Adipocyte (in vitro differentiated cells): ENCODE results near the gene BARX1.
"Not testable (repeated sequence)": the region's sequence is repeated elsewhere in the genome, so short reads cannot be mapped to it uniquely, and the experiment has no call there.

ENCODE experiments used
- DNase-seq: peaks from one replicate; pipeline ENCODE4 v3.0.0-alpha.2; 2015; ENCODE audit warnings: low read depth
- H3K27me3 ChIP-seq: replicated peaks from 2 replicates; pipeline ENCODE4 v1.7.0; 2013; ENCODE audit warnings: mild to moderate bottlenecking, low read length, moderate library complexity; ENCODE audit not compliant: control insufficient read depth, insufficient read depth
- H3K36me3 ChIP-seq: 2 replicates; pipeline ENCODE4 v1.7.0; 2013; ENCODE audit warnings: low read length, mild to moderate bottlenecking, moderate library complexity; ENCODE audit not compliant: control insufficient read depth, insufficient read depth, severe bottlenecking
- H3K4me1 ChIP-seq: 2 replicates; pipeline ENCODE4 v1.7.0; 2013; ENCODE audit warnings: mild to moderate bottlenecking, low read length, moderate library complexity; ENCODE audit not compliant: control insufficient read depth, insufficient read depth
- H3K4me3 ChIP-seq: 2 replicates; pipeline ENCODE4 v1.7.0; 2013; ENCODE audit warnings: mild to moderate bottlenecking, low read length, moderate library complexity
- H3K9ac ChIP-seq: 2 replicates; pipeline ENCODE4 v1.7.0; 2013; ENCODE audit warnings: mild to moderate bottlenecking, low read length, moderate library complexity
- H3K9me3 ChIP-seq: 2 replicates; pipeline ENCODE4 v1.7.0; 2013; ENCODE audit warnings: mild to moderate bottlenecking, low read length, moderate library complexity; ENCODE audit not compliant: control insufficient read depth

BARX1 gene

DNA sequence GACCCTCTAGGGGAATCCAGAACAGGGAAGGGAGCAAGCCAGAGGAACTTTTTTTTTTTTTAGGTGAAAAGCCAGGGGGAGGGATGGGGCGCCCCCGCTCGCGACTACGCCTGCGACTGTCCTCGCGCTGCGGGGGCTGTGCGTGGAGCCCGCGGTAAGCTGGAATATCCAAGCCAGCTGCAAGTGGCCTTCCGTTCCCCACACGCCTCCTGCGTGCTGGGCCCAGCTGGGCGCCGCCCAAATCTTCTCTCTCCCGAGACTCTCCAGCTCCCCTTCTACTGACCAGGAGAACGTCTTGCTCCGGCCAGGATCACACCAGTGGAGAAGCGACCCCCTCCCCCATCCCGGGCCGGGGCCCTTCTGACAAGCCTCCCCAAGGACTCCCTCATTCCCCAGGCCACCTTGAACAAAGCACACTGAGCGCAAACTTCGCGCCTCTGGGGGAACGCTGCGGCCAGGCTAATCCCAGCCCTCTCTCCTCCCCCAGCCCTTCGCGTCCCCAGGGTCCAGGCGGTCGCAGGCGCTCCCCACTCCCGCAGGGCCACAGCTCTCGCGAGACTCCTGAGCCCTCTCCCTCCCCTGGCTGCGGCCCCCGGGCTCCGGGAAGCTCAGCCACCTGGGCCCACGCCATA, 6.6 kb downstream of the BARX1 start:
- Histone ChIP-seq H3K4me1 (peaks cover 14% of the 10 kb centered on the region), H3K4me3 (no peak overlapping the region), H3K36me3 (no peaks in the 10 kb centered on the region), H3K9ac (no peak overlapping the region), H3K27me3 (peaks cover 87% of the 10 kb centered on the region), H3K9me3 (peaks cover 8% of the 10 kb centered on the region)
- DNase-seq = no peak

DNA sequence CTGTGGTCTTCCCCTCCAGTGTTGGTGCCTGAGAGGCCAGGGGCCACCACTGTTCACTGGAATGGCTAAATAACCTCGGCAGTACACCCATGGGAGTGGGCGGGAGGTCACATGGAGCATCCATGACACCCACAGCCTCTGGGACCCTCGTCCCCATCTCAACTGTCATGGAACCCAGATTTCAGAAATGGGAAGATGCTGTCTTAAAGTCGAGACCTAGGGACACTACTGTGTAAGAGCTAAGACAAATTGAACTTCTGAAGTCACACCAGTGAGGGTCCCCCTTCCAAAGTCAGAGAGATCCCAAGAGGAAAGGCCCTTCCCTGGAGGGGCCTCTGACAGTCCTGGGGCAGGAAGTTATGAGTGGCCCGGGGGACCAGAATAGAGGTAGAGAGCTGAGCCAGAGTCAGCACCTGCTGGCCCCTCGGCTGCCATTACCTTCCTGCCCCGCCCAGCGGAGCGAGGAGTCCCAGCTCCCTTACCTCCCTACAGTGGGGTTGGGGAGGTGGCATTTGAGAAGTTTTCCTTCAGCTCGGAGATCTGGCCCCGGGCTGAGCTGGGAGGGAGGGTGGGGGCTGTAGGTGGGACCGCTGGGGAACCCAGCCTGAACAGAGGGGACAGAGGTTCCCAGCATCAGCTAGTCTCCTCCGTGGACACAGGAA, 7.6 kb downstream of the BARX1 start:
- Histone ChIP-seq H3K9ac (no peak overlapping the region), H3K9me3 (peaks cover 8% of the 10 kb centered on the region), H3K4me1 (peaks cover 14% of the 10 kb centered on the region), H3K4me3 (no peak overlapping the region), H3K36me3 (no peaks in the 10 kb centered on the region), H3K27me3 (peaks cover 86% of the 10 kb centered on the region)
- no peak for DNase-seq

DNA sequence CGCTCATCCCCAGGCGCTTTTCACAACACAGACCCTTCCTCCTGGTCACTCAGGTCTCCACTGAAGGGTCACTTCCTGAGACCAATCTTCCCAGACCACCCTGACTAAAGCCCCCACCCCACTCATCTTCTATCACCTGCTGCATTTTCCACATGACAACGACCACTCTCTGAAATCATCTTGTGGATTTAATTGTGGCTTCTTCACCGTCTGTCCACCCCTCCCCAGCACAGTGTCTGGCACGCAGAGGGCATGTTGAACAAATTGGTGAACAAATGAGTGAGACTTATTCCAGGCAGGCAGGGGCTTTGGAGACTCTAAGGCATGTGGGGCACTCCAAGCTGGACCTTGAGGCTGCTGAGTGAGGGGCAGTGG, 8.8 kb downstream of the BARX1 start:
- no peak for DNase-seq
- peaks cover 8% of the 10 kb centered on the region for H3K9me3 ChIP-seq
- H3K4me1 ChIP-seq = peaks cover 10% of the 10 kb centered on the region
- H3K9ac ChIP-seq = no peak overlapping the region
- H3K27me3 ChIP-seq = peaks cover 81% of the 10 kb centered on the region
- H3K4me3 ChIP-seq = no peak overlapping the region
- no peaks in the 10 kb centered on the region for H3K36me3 ChIP-seq

DNA sequence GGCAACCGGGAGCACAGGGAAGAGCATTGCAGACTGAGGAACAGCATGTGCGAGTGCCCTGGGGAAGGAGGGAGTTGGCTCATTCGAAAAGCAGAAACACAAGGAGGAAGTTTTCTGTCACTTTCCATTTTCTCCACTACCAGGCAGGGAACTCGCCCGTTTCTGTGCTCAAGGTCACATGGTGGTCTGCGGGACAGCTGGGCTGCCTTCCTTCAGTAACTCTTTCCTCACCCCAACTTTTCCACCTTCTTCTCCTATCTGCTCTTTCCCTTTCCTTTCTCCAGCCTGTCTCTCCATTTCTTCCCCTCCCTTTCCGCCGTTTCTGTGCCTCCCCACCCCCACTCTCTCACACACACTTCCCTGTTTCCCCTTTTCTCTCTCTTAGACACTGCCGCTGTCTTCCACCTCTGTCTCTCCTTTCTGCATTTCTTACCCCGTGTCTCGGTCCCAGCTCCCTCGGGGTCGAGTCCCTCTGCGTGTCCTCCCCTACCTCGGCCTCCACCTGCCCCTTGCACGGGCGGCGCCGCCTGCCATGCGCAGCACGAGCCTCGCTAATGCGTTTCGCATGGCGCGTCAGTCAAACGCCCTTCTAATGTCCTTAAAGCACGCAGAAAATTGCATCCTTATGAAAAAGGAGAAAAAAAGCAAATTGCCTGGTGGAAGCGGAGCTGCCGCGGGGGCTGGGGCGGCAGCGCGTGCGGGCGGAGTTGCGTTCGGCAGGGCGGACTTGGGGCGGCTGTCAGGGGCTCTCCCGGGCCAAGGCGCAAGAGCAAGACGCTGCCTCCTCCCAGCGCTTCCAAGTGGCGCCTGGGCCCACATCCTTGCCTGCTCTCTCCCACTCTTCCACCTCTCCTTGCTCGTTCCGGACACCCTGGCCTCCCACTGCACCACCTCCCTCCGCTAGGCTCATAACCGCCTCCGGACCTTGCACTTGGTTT, 9.5 kb downstream of the BARX1 start:
- peak; percentile 56 for DNase-seq
- H3K27me3 ChIP-seq = peaks cover 76% of the 10 kb centered on the region
- H3K9ac ChIP-seq = no peak overlapping the region
- peak overlapping the region; percentile 22 for H3K4me3 ChIP-seq
- H3K36me3 ChIP-seq = no peaks in the 10 kb centered on the region
- H3K9me3 ChIP-seq = peaks cover 8% of the 10 kb centered on the region
- peaks cover 5% of the 10 kb centered on the region for H3K4me1 ChIP-seq

DNA sequence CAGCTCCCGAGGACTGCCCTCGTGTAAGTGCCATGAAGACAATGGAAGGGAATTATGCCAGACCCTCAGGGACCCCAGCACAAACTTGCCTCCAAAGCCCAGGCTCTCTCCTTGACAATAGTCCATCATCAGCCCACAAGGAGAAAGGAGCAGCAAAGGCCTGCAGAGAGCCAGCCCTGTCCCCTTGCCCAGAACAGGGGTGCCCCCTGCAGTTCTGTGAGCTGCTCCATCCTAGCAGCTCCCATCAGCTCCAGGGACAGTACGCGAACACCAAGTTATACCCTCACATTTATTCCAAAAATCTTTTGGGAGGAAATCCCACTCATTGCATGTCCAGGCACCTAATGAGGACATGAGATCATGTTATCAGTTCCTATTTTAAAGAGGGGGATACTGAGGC, 11.1 kb downstream of the BARX1 start:
- no peak overlapping the region for H3K9ac ChIP-seq
- H3K9me3 ChIP-seq = peaks cover 5% of the 10 kb centered on the region
- H3K27me3 ChIP-seq = peaks cover 65% of the 10 kb centered on the region
- DNase-seq = no peak
- H3K36me3 ChIP-seq = no peaks in the 10 kb centered on the region
- no peak overlapping the region for H3K4me3 ChIP-seq
- peaks cover 5% of the 10 kb centered on the region for H3K4me1 ChIP-seq

DNA sequence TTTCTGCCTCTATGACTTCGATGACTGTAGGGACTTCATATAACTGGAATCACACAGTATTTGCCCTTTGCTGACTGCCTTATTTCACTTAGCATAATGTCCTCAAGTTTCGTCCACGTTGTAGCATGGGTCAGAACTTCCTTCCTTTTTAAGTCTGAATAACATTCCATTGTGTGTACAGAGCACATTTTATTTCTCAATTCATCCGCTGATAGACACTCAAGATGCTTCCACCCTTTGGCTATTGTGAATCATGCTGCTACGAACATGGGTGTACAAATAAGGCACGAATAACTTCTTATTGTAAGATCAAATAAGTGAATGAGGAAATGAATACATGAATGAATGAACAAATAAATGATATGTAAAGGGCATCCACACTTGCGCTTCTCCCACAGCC, 13.0 kb downstream of the BARX1 start:
- Histone ChIP-seq H3K36me3 (no peaks in the 10 kb centered on the region), H3K9me3 (peaks cover 5% of the 10 kb centered on the region), H3K4me1 (peaks cover 5% of the 10 kb centered on the region), H3K27me3 (peaks cover 56% of the 10 kb centered on the region), H3K9ac (no peak overlapping the region), H3K4me3 (no peak overlapping the region)
- peak; percentile 17 for DNase-seq

DNA sequence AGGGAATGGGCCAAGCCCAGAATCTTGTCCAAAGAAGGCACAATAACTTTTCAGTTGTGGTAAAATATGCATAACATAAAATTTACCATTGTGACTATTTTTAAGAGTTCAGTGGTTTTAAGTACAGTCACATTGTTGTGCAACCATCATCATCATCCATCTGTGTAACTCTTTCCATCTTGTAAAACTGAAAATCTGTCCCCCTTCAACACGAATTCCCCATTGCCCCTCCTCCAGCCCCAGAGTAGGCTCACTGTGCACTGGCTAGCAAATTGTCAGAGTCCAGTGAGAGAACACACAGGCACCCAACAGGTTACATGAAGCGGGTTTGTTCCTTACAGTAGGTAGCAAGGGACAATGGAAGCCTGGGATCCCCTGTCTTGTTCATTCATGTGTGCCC, 13.7 kb downstream of the BARX1 start:
- Histone ChIP-seq H3K9ac (no peak overlapping the region), H3K4me3 (no peak overlapping the region), H3K9me3 (peaks cover 5% of the 10 kb centered on the region), H3K27me3 (peaks cover 51% of the 10 kb centered on the region), H3K4me1 (peaks cover 5% of the 10 kb centered on the region), H3K36me3 (no peaks in the 10 kb centered on the region)
- no peak for DNase-seq

DNA sequence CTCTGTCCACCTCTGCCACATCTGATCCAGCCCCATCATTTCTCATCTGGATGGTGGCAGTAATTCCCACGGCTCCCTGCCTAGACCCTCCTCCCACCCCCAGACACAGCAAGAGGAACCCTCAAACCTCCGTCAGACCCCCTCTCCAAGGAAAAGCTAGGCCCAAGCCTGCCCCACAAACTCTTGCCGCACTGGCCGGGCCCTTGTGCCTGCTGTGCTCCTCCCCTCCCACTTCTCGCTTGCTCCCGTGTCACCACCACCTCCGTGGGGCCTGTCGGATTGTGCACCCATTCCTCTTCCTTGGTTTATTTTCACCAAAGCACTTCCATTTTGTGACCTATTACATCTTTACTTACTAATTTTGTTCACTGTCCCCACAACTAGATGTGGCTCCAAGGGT, 14.2 kb downstream of the BARX1 start:
- Histone ChIP-seq H3K9ac (no peak overlapping the region), H3K27me3 (peaks cover 45% of the 10 kb centered on the region), H3K9me3 (peaks cover 5% of the 10 kb centered on the region), H3K4me3 (no peak overlapping the region), H3K36me3 (no peaks in the 10 kb centered on the region), H3K4me1 (peaks cover 4% of the 10 kb centered on the region)
- DNase-seq = no peak

DNA sequence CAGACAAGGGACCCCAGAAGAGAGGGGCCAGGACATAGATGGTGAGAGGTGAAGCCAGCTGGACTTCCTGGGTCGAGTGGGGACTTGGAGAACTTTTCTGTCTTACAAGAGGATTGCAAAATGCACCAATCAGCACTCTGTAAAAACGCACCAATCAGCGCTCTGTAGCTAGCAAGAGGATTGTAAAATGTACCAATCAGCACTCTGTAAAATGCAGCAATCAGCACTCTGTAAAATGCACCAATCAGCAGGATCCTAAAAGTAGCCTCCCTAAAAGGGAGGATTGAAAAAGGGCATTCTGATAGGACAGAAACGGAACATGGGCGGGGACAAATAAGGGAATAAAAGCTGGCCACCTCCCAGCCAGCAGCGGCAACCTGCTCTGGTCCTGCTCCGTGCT, 15.6 kb downstream of the BARX1 start:
- H3K9me3 ChIP-seq, H3K4me3 ChIP-seq, H3K4me1 ChIP-seq, H3K9ac ChIP-seq, DNase-seq, H3K36me3 ChIP-seq: not testable (repeated sequence)
- H3K27me3 ChIP-seq = peaks cover 36% of the 10 kb centered on the region

DNA sequence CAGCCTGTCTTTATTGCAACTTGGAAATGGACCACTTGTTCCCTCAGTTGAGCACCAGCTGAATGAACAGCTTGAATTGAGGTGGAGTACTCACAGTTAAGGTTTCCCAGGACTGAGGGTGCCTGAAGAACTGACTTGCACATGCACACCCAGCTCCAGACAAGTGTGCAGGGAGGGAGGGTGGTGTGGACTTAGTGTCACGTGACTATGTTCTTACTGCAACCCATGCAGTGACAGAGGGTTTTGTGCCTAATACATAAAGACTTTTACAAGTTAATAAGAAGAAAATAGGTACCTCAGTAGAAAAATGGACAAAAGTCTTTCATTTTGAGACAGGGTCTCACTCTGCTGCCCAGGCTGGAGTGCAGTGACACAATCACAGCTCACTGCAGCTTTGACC, 18.0 kb downstream of the BARX1 start:
- Histone ChIP-seq H3K9me3 (peaks cover 5% of the 10 kb centered on the region), H3K9ac (no peak overlapping the region), H3K36me3 (no peaks in the 10 kb centered on the region), H3K4me1 (no peaks in the 10 kb centered on the region), H3K4me3 (no peak overlapping the region), H3K27me3 (peaks cover 35% of the 10 kb centered on the region)
- no peak for DNase-seq

DNA sequence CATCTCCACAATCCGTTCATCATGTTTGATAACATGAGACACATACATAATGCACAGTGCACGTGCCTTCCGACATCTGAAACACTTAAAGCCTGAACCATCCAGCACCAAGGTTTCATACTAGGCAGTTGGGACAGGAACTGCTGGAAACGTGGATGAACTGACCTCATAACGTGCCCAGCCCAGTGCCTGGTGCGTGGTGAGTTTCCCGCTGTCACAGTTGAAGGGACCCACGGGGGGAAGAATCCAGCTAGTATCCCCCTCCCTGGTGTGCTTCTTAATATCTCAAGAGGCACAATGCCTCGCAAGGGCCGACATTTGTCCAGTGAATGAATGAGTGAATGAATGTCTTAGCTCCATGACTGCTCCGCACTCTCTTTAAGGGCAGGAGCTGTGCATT, 23.2 kb downstream of the BARX1 start:
- no peak overlapping the region for H3K4me3 ChIP-seq
- H3K9ac ChIP-seq = no peak overlapping the region
- H3K36me3 ChIP-seq = no peaks in the 10 kb centered on the region
- no peaks in the 10 kb centered on the region for H3K4me1 ChIP-seq
- DNase-seq = no peak
- H3K27me3 ChIP-seq = peaks cover 30% of the 10 kb centered on the region
- H3K9me3 ChIP-seq = no peaks in the 10 kb centered on the region
